Naive B cell (primary cell): ENCODE data around the gene DOK5. TPM values are rescaled to one million over a fixed set of nuclear protein-coding genes. Genes with fewer than 3 reads are reported as not detected.

Experiments
- ATAC-seq, 2 donors: fragments of 150-1000 bp; cut with Tn5 transposase; 2 replicates each; pipeline ENCODE4 v1.10.0; 2021; ENCODE audit warnings: low read depth in 2 of 2, mild to moderate bottlenecking in 2 of 2, moderate library complexity in 2 of 2
- DNase-seq: peaks from one replicate; pipeline ENCODE4 v3.0.0; 2022
- H3K27ac Mint-ChIP-seq, 6 donors: one replicate each; pipeline ENCODE4 v1.8.0; 2020 to 2022; ENCODE audit warnings: mild to moderate bottlenecking in 6 of 6, mixed read lengths in 6 of 6, moderate library complexity in 5 of 6, inconsistent platforms in 2 of 6
- H3K27me3 Mint-ChIP-seq, 3 donors: one replicate each; pipeline ENCODE4 v1.8.0; 2021 to 2022; ENCODE audit warnings: mixed read lengths in 3 of 3, mild to moderate bottlenecking in 1 of 3
- H3K36me3 Mint-ChIP-seq, 2 donors: one replicate each; pipeline ENCODE4 v1.8.0; 2020 to 2022; ENCODE audit warnings: mixed read lengths in 2 of 2, inconsistent platforms in 1 of 2, mild to moderate bottlenecking in 1 of 2
- H3K4me1 Mint-ChIP-seq, 3 donors: one replicate each; pipeline ENCODE4 v1.8.0; 2020 to 2022; ENCODE audit warnings: mixed read lengths in 3 of 3, inconsistent platforms in 1 of 3, mild to moderate bottlenecking in 1 of 3, moderate library complexity in 1 of 3
- H3K4me3 Mint-ChIP-seq, 8 donors: one replicate each; pipeline ENCODE4 v1.8.0; 2020 to 2022; ENCODE audit warnings: mild to moderate bottlenecking in 8 of 8, mixed read lengths in 8 of 8, moderate library complexity in 8 of 8, inconsistent platforms in 2 of 8
- H3K9me3 Mint-ChIP-seq, 7 donors: one replicate each; pipeline ENCODE4 v1.8.0; 2020 to 2022; ENCODE audit warnings: mixed read lengths in 7 of 7, mild to moderate bottlenecking in 5 of 7, inconsistent platforms in 2 of 7, moderate library complexity in 1 of 7
- polyA plus RNA-seq, 6 donors: library from polyadenylated mRNA; unstranded; fragments of 300-500 nt; fragmentation: Illumina TruSeq; gene quantifications; one replicate each; pipeline ENCODE4 v1.2.3, GENCODE V29; 2021; ENCODE audit warnings: low read depth in 6 of 6

DOK5 gene
- polyA plus RNA-seq, 6 donors from 2014 or later, result not detected

- Mint-ChIP-seq H3K27ac (no peak overlapping the region), H3K9me3 (no peaks in the 10 kb centered on the region), H3K27me3 (peaks cover 15 to 22% (median 21%) of the 10 kb centered on the region in 3 donors), H3K4me1 (no peaks in the 10 kb centered on the region), H3K36me3 (no peaks in the 10 kb centered on the region), H3K4me3 (no peak overlapping the region)
- no peak for ATAC-seq
- no peak for DNase-seq
Observed at GRCh38 chr20:54642864-54643667, 167.7 kb downstream of the DOK5 start.

- DNase-seq (no peak), ATAC-seq (no peak)
- H3K36me3 Mint-ChIP-seq, result no peaks in the 10 kb centered on the region
- H3K27ac Mint-ChIP-seq, result no peak overlapping the region
- peaks cover 15 to 27% (median 21%) of the 10 kb centered on the region in 3 donors for H3K27me3 Mint-ChIP-seq
- no peaks in the 10 kb centered on the region for H3K9me3 Mint-ChIP-seq
- no peak overlapping the region for H3K4me3 Mint-ChIP-seq
- no peaks in the 10 kb centered on the region for H3K4me1 Mint-ChIP-seq
Observed at GRCh38 chr20:54643761-54644160, 168.4 kb downstream of the DOK5 start.

- H3K27me3 Mint-ChIP-seq, result peaks cover 11 to 19% (median 14%) of the 10 kb centered on the region in 3 donors
- H3K27ac Mint-ChIP-seq, result no peak overlapping the region
- ATAC-seq (no peak), DNase-seq (no peak)
- H3K4me1 Mint-ChIP-seq, result no peaks in the 10 kb centered on the region
- no peak overlapping the region for H3K4me3 Mint-ChIP-seq
- no peaks in the 10 kb centered on the region for H3K36me3 Mint-ChIP-seq
- H3K9me3 Mint-ChIP-seq, result no peaks in the 10 kb centered on the region
Observed at GRCh38 chr20:54645445-54646155, 170.2 kb downstream of the DOK5 start.

GRCh38 chr20:54646156-54646517 lies 170.7 kb downstream of the DOK5 start:
- Mint-ChIP-seq H3K27ac (no peak overlapping the region), H3K4me3 (no peak overlapping the region), H3K27me3 (peaks cover 11 to 25% (median 14%) of the 10 kb centered on the region in 3 donors), H3K36me3 (no peaks in the 10 kb centered on the region), H3K9me3 (no peaks in the 10 kb centered on the region), H3K4me1 (no peaks in the 10 kb centered on the region)
- ATAC-seq (no peak), DNase-seq (no peak)

GRCh38 chr20:54648421-54649142 lies 173.2 kb downstream of the DOK5 start:
- no peaks in the 10 kb centered on the region for H3K4me1 Mint-ChIP-seq
- H3K36me3 Mint-ChIP-seq, result no peaks in the 10 kb centered on the region
- no peak overlapping the region for H3K27ac Mint-ChIP-seq
- H3K27me3 Mint-ChIP-seq, result peaks cover 5 to 19% (median 17%) of the 10 kb centered on the region in 3 donors
- DNase-seq (no peak), ATAC-seq (no peak)
- H3K9me3 Mint-ChIP-seq, result no peaks in the 10 kb centered on the region
- H3K4me3 Mint-ChIP-seq, result no peak overlapping the region

- peaks cover 5 to 19% (median 17%) of the 10 kb centered on the region in 3 donors for H3K27me3 Mint-ChIP-seq
- DNase-seq, result peak; percentile 7
- no peaks in the 10 kb centered on the region for H3K4me1 Mint-ChIP-seq
- ATAC-seq, result no peak
- H3K36me3 Mint-ChIP-seq, result no peaks in the 10 kb centered on the region
- no peak overlapping the region for H3K4me3 Mint-ChIP-seq
- H3K27ac Mint-ChIP-seq, result no peak overlapping the region
- H3K9me3 Mint-ChIP-seq, result no peaks in the 10 kb centered on the region
Observed at GRCh38 chr20:54649511-54649962, 174.1 kb downstream of the DOK5 start.

- DNase-seq (no peak), ATAC-seq (no peak)
- no peak overlapping the region for H3K27ac Mint-ChIP-seq
- H3K4me3 Mint-ChIP-seq, result no peak overlapping the region
- no peaks in the 10 kb centered on the region for H3K9me3 Mint-ChIP-seq
- H3K36me3 Mint-ChIP-seq, result no peaks in the 10 kb centered on the region
- no peaks in the 10 kb centered on the region for H3K4me1 Mint-ChIP-seq
- peaks cover 5 to 19% (median 17%) of the 10 kb centered on the region in 3 donors for H3K27me3 Mint-ChIP-seq
Observed at GRCh38 chr20:54650052-54650719, 174.8 kb downstream of the DOK5 start.

GRCh38 chr20:54651252-54651651 lies 175.9 kb downstream of the DOK5 start:
- H3K27me3 Mint-ChIP-seq, result peaks cover 5 to 19% (median 17%) of the 10 kb centered on the region in 3 donors
- H3K9me3 Mint-ChIP-seq, result peaks cover 0 to 2% (median 0%) of the 10 kb centered on the region in 7 donors
- no peak overlapping the region for H3K4me3 Mint-ChIP-seq
- no peaks in the 10 kb centered on the region for H3K4me1 Mint-ChIP-seq
- no peak overlapping the region for H3K27ac Mint-ChIP-seq
- DNase-seq (no peak), ATAC-seq (no peak)
- no peaks in the 10 kb centered on the region for H3K36me3 Mint-ChIP-seq

GRCh38 chr20:54654450-54654849 lies 179.1 kb downstream of the DOK5 start:
- DNase-seq (no peak), ATAC-seq (no peak)
- no peaks in the 10 kb centered on the region for H3K36me3 Mint-ChIP-seq
- H3K9me3 Mint-ChIP-seq, result peaks cover 0 to 4% (median 0%) of the 10 kb centered on the region in 7 donors
- H3K27ac Mint-ChIP-seq, result no peak overlapping the region
- peaks cover 0 to 9% (median 8%) of the 10 kb centered on the region in 3 donors for H3K27me3 Mint-ChIP-seq
- H3K4me1 Mint-ChIP-seq, result no peaks in the 10 kb centered on the region
- H3K4me3 Mint-ChIP-seq, result no peak overlapping the region

- H3K9me3 Mint-ChIP-seq, result peaks cover 0 to 4% (median 0%) of the 10 kb centered on the region in 7 donors
- H3K27me3 Mint-ChIP-seq, result peaks cover 8 to 19% (median 10%) of the 10 kb centered on the region in 3 donors
- no peak overlapping the region for H3K4me3 Mint-ChIP-seq
- DNase-seq (no peak), ATAC-seq (no peak)
- H3K27ac Mint-ChIP-seq, result no peak overlapping the region
- H3K4me1 Mint-ChIP-seq, result no peaks in the 10 kb centered on the region
- no peaks in the 10 kb centered on the region for H3K36me3 Mint-ChIP-seq
Observed at GRCh38 chr20:54657268-54657826, 182.0 kb downstream of the DOK5 start.

- Mint-ChIP-seq H3K4me1 (no peaks in the 10 kb centered on the region), H3K9me3 (peaks cover 0 to 4% (median 0%) of the 10 kb centered on the region in 7 donors), H3K27me3 (peaks cover 13 to 25% (median 17%) of the 10 kb centered on the region in 3 donors), H3K27ac (no peak overlapping the region), H3K36me3 (no peaks in the 10 kb centered on the region), H3K4me3 (no peak overlapping the region)
- ATAC-seq (no peak), DNase-seq (no peak)
Observed at GRCh38 chr20:54658525-54658924, 183.1 kb downstream of the DOK5 start.

- no peak overlapping the region for H3K4me3 Mint-ChIP-seq
- DNase-seq, result no peak
- peaks cover 18 to 29% (median 25%) of the 10 kb centered on the region in 3 donors for H3K27me3 Mint-ChIP-seq
- no peaks in the 10 kb centered on the region for H3K4me1 Mint-ChIP-seq
- no peak overlapping the region for H3K27ac Mint-ChIP-seq
- H3K36me3 Mint-ChIP-seq, result no peaks in the 10 kb centered on the region
- H3K9me3 Mint-ChIP-seq, result peaks cover 0 to 4% (median 0%) of the 10 kb centered on the region in 7 donors
- no peak for ATAC-seq
Observed at GRCh38 chr20:54661265-54661664, 185.9 kb downstream of the DOK5 start.
